Liver (tissue), 9 donors: ENCODE data around the gene SAA1. TPM values are rescaled to one million over a fixed set of nuclear protein-coding genes. Genes with fewer than 3 reads are reported as not detected.
"Not testable (repeated sequence)": the region's sequence is repeated elsewhere in the genome, so short reads cannot be mapped to it uniquely, and the experiment has no call there.

Experiments
- DNase-seq: peaks from one replicate; pipeline ENCODE4 v3.0.0-alpha.2; 2017; ENCODE audit warnings: low spot score
- H3K27ac ChIP-seq, 2 donors: one replicate each; pipeline ENCODE4 v1.7.0; 2013; ENCODE audit warnings: inconsistent platforms in 2 of 2, low read length in 2 of 2, control low read depth in 1 of 2, low read depth in 1 of 2, mild to moderate bottlenecking in 1 of 2
- H3K27me3 ChIP-seq, 4 donors: one replicate each; pipeline versions ENCODE4 v1.6.1 to v1.7.0; 2013; ENCODE audit warnings: low read length in 3 of 4, inconsistent platforms in 1 of 4, mild to moderate bottlenecking in 1 of 4, moderate library complexity in 1 of 4; ENCODE audit not compliant: control insufficient read depth in 4 of 4, insufficient read depth in 4 of 4
- H3K36me3 ChIP-seq, 4 donors: one replicate each; pipeline versions ENCODE4 v1.6.1 to v1.7.0; 2013; ENCODE audit warnings: low read length in 3 of 4, mild to moderate bottlenecking in 3 of 4, low read depth in 1 of 4, moderate library complexity in 1 of 4; ENCODE audit not compliant: control insufficient read depth in 4 of 4, insufficient read depth in 3 of 4
- H3K4me1 ChIP-seq, 4 donors: one replicate each; pipeline versions ENCODE4 v1.6.1 to v1.7.0; 2013; ENCODE audit warnings: low read length in 3 of 4, mild to moderate bottlenecking in 3 of 4, moderate library complexity in 1 of 4; ENCODE audit not compliant: control insufficient read depth in 4 of 4, insufficient read depth in 4 of 4
- H3K4me3 ChIP-seq, 3 donors: one replicate each; pipeline versions ENCODE4 v1.6.1 to v1.7.0; 2013; ENCODE audit warnings: low read length in 3 of 3, control low read depth in 1 of 3, low read depth in 1 of 3, mild to moderate bottlenecking in 1 of 3
- H3K9ac ChIP-seq, 2 donors: one replicate each; pipeline ENCODE4 v1.7.0; 2013; ENCODE audit warnings: low read length in 2 of 2, mild to moderate bottlenecking in 2 of 2, moderate library complexity in 2 of 2, control low read depth in 1 of 2, low read depth in 1 of 2
- H3K9me3 ChIP-seq, 4 donors: one replicate each; pipeline versions ENCODE4 v1.6.1 to v1.7.0; 2013; ENCODE audit warnings: low read length in 3 of 4; ENCODE audit not compliant: control insufficient read depth in 4 of 4
- ATF3 ChIP-seq: IDR thresholded peaks from 2 replicates; pipeline ENCODE4 v1.6.1; 2016; ENCODE audit warnings: antibody characterized with exemption
- EGR1 ChIP-seq, 2 donors: IDR thresholded peaks; 2 replicates each; pipeline ENCODE4 v1.6.1; 2016 to 2018; ENCODE audit warnings: antibody characterized with exemption in 2 of 2, low read depth in 2 of 2
- FOXA2 ChIP-seq: IDR thresholded peaks from 2 replicates; pipeline ENCODE4 v1.6.1; 2016; ENCODE audit warnings: antibody characterized with exemption
- GABPA ChIP-seq, 2 donors: IDR thresholded peaks in 1 of 2; conservative IDR thresholded peaks in 1 of 2; 2 replicates each; pipeline ENCODE4 v1.6.1; 2016; ENCODE audit warnings: antibody characterized with exemption in 2 of 2, mild to moderate bottlenecking in 1 of 2, moderate library complexity in 1 of 2
- HNF4A ChIP-seq, 2 donors: conservative IDR thresholded peaks; 2 replicates each; pipeline ENCODE4 v1.6.1; 2016; ENCODE audit warnings: antibody characterized with exemption in 2 of 2, mild to moderate bottlenecking in 2 of 2
- HNF4G ChIP-seq: IDR thresholded peaks from 2 replicates; pipeline ENCODE4 v1.6.1; 2016; ENCODE audit warnings: antibody characterized with exemption
- JUND ChIP-seq, 2 donors: IDR thresholded peaks; 2 replicates each; pipeline ENCODE4 v1.6.1; 2016; ENCODE audit warnings: antibody characterized with exemption in 2 of 2
- NR2F2 ChIP-seq: IDR thresholded peaks from 2 replicates; pipeline ENCODE4 v1.6.1; 2016; ENCODE audit warnings: antibody characterized with exemption
- RAD21 ChIP-seq, 2 donors: IDR thresholded peaks; 2 replicates each; pipeline ENCODE4 v1.6.1; 2016; ENCODE audit warnings: antibody characterized with exemption in 2 of 2, mild to moderate bottlenecking in 2 of 2
- REST ChIP-seq: IDR thresholded peaks from 2 replicates; pipeline ENCODE4 v1.6.1; 2016; ENCODE audit warnings: antibody characterized with exemption, mild to moderate bottlenecking
- RXRA ChIP-seq, 2 donors: IDR thresholded peaks; 2 replicates each; pipeline ENCODE4 v1.6.1; 2017 to 2018; ENCODE audit warnings: antibody characterized with exemption in 2 of 2, mild to moderate bottlenecking in 1 of 2
- SP1 ChIP-seq: IDR thresholded peaks from 2 replicates; pipeline ENCODE4 v1.6.1; 2018; ENCODE audit warnings: antibody characterized with exemption, mild to moderate bottlenecking
- TAF1 ChIP-seq: conservative IDR thresholded peaks from 2 replicates; pipeline ENCODE4 v1.6.1; 2016; ENCODE audit warnings: antibody characterized with exemption, mild to moderate bottlenecking
- YY1 ChIP-seq: IDR thresholded peaks from 2 replicates; pipeline ENCODE4 v1.6.1; 2016; ENCODE audit warnings: antibody characterized with exemption, mild to moderate bottlenecking
- WGBS: extraction: QIAGEN DNeasy Blood & Tissue Kit; methylation state at CpG from one replicate; pipeline ENCODE4 v1.1.7; 2013; 5-methylcytosine and 5-hydroxymethylcytosine counted together
- polyA plus RNA-seq, 2 donors: library from polyadenylated mRNA; stranded (reverse) in 1 of 2; unstranded in 1 of 2; fragments of 200-250 nt in 1 of 2; fragments of >200 nt in 1 of 2; fragmentation: Nextera tagmentation in 1 of 2; extraction: Ambion mirVana in 1 of 2; gene quantifications; one replicate each; pipeline versions ENCODE4 v1.2.1 to v1.2.3, GENCODE V29; 2013 to 2015
- total RNA-seq, 2 donors: library from RNA; depleted of rRNA; stranded (reverse); fragments of >200 nt; gene quantifications; one replicate each; pipeline ENCODE4 v1.2.3, GENCODE V29; 2014
- TF ChIP-seq, protein P1 (sequence below): fragments of 150-350 bp; IDR thresholded peaks from 2 replicates; pipeline ENCODE4 v1.5.1; 2017; ENCODE audit warnings: improper control_type of control experiment, low read depth, low read length; ENCODE audit not compliant: missing input control
- TF ChIP-seq, protein P2 (sequence below): IDR thresholded peaks from 2 replicates; pipeline ENCODE4 v1.6.1; 2016; ENCODE audit warnings: antibody characterized with exemption
- TF ChIP-seq, protein P3 (sequence below): IDR thresholded peaks from 2 replicates; pipeline ENCODE4 v1.6.1; 2016; ENCODE audit warnings: antibody characterized with exemption
- donor health status: healthy.
- donor health status: healthy.
- donor health status: healthy.
- donor health status: healthy.
- donor health status: healthy.

The SAA1 gene
- total and polyA plus RNA-seq, 4 donors, result 20.4 to 33,277 (median 21,062) TPM

DNA sequence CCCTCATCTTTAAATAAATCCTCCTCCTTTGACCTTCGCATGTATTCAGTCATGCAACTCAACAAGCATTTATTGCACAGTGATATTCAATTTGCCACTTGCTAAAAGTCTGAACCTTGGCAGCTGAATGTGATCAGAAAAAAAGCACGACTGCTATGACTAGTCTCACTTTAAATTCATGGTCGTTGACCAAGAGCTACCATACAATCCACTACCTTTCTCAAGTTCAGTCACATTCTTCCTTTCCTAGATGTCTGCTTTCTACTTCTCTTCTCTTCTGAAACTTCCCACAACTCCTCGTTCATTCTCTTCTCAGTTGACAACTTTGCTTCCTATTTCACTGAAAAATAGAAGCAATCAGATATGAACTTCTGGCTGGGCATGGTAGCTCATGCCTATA is 2.0 kb upstream of the SAA1 start (continued):
- TF ChIP-seq REST (no peak), EGR1 (IDR thresholded peaks at IDR 0.05; ENCODE audit: low read depth in 2 of 2) (no peak)

- H3K9me3 ChIP-seq, result no peaks in the 10 kb centered on the region
- TF ChIP-seq TAF1 (no peak), HNF4G (no peak), JUND (IDR thresholded peaks at IDR 0.05) (no peak), FOXA2 (no peak), HNF4A (conservative IDR thresholded peaks at IDR 0.05) (no peak), YY1 (no peak), SP1 (no peak), GABPA (IDR thresholded peaks at IDR 0.05 in 1 of 2, conservative IDR thresholded peaks at IDR 0.05 in 1 of 2) (no peak), RAD21 (IDR thresholded peaks at IDR 0.05) (no peak), REST (no peak), EGR1 (IDR thresholded peaks at IDR 0.05; ENCODE audit: low read depth in 2 of 2) (no peak), ATF3 (no peak), RXRA (IDR thresholded peaks at IDR 0.05) (no peak), NR2F2 (no peak)
- TF ChIP-seq, protein P1, sequence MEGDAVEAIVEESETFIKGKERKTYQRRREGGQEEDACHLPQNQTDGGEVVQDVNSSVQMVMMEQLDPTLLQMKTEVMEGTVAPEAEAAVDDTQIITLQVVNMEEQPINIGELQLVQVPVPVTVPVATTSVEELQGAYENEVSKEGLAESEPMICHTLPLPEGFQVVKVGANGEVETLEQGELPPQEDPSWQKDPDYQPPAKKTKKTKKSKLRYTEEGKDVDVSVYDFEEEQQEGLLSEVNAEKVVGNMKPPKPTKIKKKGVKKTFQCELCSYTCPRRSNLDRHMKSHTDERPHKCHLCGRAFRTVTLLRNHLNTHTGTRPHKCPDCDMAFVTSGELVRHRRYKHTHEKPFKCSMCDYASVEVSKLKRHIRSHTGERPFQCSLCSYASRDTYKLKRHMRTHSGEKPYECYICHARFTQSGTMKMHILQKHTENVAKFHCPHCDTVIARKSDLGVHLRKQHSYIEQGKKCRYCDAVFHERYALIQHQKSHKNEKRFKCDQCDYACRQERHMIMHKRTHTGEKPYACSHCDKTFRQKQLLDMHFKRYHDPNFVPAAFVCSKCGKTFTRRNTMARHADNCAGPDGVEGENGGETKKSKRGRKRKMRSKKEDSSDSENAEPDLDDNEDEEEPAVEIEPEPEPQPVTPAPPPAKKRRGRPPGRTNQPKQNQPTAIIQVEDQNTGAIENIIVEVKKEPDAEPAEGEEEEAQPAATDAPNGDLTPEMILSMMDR, result no peak
- TF ChIP-seq, protein P2, sequence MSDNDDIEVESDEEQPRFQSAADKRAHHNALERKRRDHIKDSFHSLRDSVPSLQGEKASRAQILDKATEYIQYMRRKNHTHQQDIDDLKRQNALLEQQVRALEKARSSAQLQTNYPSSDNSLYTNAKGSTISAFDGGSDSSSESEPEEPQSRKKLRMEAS, result no peak
- TF ChIP-seq, protein P3, sequence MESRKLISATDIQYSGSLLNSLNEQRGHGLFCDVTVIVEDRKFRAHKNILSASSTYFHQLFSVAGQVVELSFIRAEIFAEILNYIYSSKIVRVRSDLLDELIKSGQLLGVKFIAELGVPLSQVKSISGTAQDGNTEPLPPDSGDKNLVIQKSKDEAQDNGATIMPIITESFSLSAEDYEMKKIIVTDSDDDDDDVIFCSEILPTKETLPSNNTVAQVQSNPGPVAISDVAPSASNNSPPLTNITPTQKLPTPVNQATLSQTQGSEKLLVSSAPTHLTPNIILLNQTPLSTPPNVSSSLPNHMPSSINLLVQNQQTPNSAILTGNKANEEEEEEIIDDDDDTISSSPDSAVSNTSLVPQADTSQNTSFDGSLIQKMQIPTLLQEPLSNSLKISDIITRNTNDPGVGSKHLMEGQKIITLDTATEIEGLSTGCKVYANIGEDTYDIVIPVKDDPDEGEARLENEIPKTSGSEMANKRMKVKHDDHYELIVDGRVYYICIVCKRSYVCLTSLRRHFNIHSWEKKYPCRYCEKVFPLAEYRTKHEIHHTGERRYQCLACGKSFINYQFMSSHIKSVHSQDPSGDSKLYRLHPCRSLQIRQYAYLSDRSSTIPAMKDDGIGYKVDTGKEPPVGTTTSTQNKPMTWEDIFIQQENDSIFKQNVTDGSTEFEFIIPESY, result no peak
- DNase-seq, result no peak
- no peak overlapping the region for H3K9ac ChIP-seq
- no peaks in the 10 kb centered on the region for H3K27me3 ChIP-seq
- no peaks in the 10 kb centered on the region for H3K36me3 ChIP-seq
- H3K4me1 ChIP-seq, result peaks cover 4 to 19% (median 7%) of the 10 kb centered on the region in 4 donors
- no peak overlapping the region for H3K27ac ChIP-seq
- 72% methylated on average over 1 of the region's 1 CpG for WGBS
- H3K4me3 ChIP-seq, result no peak overlapping the region
Measured at GRCh38 chr11:18264677-18265555, 1.1 kb upstream of the SAA1 start.

DNA sequence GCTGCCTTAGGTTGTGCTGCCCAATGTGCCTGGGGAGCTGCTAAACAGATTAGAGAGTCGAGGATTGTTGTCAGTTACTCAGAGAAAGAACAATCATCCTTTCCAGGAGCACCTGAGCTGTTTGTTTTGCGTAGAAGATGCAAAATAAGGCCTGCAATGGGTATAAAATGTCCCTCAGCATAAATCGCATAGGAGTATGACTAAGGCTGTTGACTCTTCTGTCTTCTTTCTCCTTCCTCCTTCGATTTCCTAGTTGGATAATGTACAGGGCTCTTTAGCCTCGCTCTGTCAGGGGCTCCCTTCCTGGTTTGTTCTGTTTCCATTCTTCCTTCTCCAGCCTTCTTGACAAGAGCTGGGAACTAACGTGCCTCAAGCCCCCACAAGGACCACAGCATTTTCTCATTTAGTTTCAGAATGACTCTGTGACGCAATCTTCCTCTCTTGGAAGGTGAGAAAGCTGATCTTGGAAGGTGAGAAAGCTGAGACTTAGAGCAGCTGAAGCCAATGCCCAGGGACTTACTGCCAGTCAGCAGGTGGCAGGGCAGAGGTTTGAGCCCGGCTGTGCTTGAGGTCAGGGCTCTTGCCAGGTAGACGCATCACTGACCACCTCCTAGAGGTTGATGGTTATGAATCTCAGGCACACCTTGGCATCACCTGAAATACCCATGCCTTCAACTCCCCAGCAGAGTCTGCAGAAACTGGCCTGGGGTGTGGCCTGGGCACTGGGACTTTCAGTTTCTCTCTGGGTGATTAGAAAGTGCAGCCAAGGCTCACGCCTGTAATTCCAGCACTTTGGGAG is 1.5 kb downstream of the SAA1 start:
- not testable (repeated sequence) for DNase-seq, H3K27me3 ChIP-seq, H3K36me3 ChIP-seq, H3K4me3 ChIP-seq, H3K9ac ChIP-seq, H3K27ac ChIP-seq, H3K9me3 ChIP-seq
- H3K4me1 ChIP-seq, result peaks cover 3 to 10% (median 4%) of the 10 kb centered on the region in 4 donors
- WGBS, result 83% methylated on average over 5 of the region's 10 CpGs
